GM23248 (cell line): ENCODE measurements around the gene OFD1. TPM values are rescaled to one million over a fixed set of nuclear protein-coding genes. Genes with fewer than 3 reads are reported as not detected.

ENCODE experiments used
- DNase-seq: peaks from one replicate; pipeline ENCODE4 v3.0.0-alpha.2; 2015
- H2AFZ ChIP-seq: fragments of 200-600 bp; sonication (generic); 2 replicates; pipeline ENCODE4 v1.6.1; 2016; ENCODE audit warnings: antibody characterized with exemption
- H3F3A ChIP-seq: fragments of 200-600 bp; sonication (generic); 2 replicates; pipeline ENCODE4 v1.6.1; 2016; ENCODE audit warnings: mild to moderate bottlenecking, antibody characterized with exemption, mixed run types; ENCODE audit not compliant: insufficient read depth
- H3K27ac ChIP-seq: fragments of 200-600 bp; sonication (generic); 2 replicates; pipeline ENCODE4 v1.5.1; 2016; ENCODE audit warnings: mild to moderate bottlenecking
- H3K27me3 ChIP-seq: fragments of 200-600 bp; sonication (generic); replicated peaks from 2 replicates; pipeline ENCODE4 v1.6.1; 2016; ENCODE audit warnings: mild to moderate bottlenecking; ENCODE audit not compliant: insufficient read depth
- H3K36me3 ChIP-seq: fragments of 200-600 bp; sonication (generic); 2 replicates; pipeline ENCODE4 v1.6.1; 2016; ENCODE audit warnings: low read depth, mild to moderate bottlenecking
- H3K4me1 ChIP-seq: fragments of 200-600 bp; sonication (generic); 2 replicates; pipeline ENCODE4 v1.6.1; 2016; ENCODE audit warnings: mild to moderate bottlenecking; ENCODE audit not compliant: insufficient read depth
- H3K4me2 ChIP-seq: fragments of 200-600 bp; sonication (generic); one replicate; pipeline ENCODE4 v1.6.1; 2016; ENCODE audit warnings: mild to moderate bottlenecking; ENCODE audit not compliant: unreplicated experiment
- H3K4me3 ChIP-seq: fragments of 200-600 bp; sonication (generic); 2 replicates; pipeline ENCODE4 v1.5.1; 2016; ENCODE audit warnings: mild to moderate bottlenecking
- H3K79me2 ChIP-seq: fragments of 200-600 bp; sonication (generic); 2 replicates; pipeline ENCODE4 v1.6.1; 2016; ENCODE audit warnings: mild to moderate bottlenecking; ENCODE audit not compliant: insufficient read depth
- H3K9ac ChIP-seq: fragments of 200-600 bp; sonication (generic); 2 replicates; pipeline ENCODE4 v1.6.1; 2016; ENCODE audit warnings: mild to moderate bottlenecking
- H3K9me2 ChIP-seq: fragments of 200-600 bp; sonication (generic); 2 replicates; pipeline ENCODE4 v1.6.1; 2016; ENCODE audit warnings: mixed run types, mild to moderate bottlenecking, moderate library complexity; ENCODE audit not compliant: insufficient read depth
- H3K9me3 ChIP-seq: fragments of 200-600 bp; sonication (generic); one replicate; pipeline ENCODE4 v1.6.1; 2017; ENCODE audit warnings: low read depth
- H4K20me1 ChIP-seq: fragments of 200-600 bp; sonication (generic); 2 replicates; pipeline ENCODE4 v1.6.0; 2016; ENCODE audit not compliant: insufficient read depth
- EZH2 ChIP-seq: fragments of 200-600 bp; sonication (generic); IDR thresholded peaks from 2 replicates; pipeline ENCODE4 v1.6.1; 2018; ENCODE audit warnings: antibody characterized with exemption, mild to moderate bottlenecking; ENCODE audit not compliant: insufficient read depth, poor library complexity, severe bottlenecking
- EZH2phosphoT487 ChIP-seq: fragments of 200-600 bp; sonication (generic); IDR thresholded peaks from 2 replicates; pipeline ENCODE4 v1.6.1; 2018; ENCODE audit warnings: antibody characterized with exemption, moderate library complexity, mild to moderate bottlenecking, low read depth; ENCODE audit not compliant: insufficient read depth
- WGBS, 2 experiments: methylation state at CpG; one replicate each; pipeline ENCODE4 v1.1.6; 2015 to 2017; ENCODE audit warnings: low lambda C conversion rate in 2 of 2, low coverage in 1 of 2; ENCODE audit errors: missing lambda C conversion rate in 2 of 2; 5-methylcytosine and 5-hydroxymethylcytosine counted together
- in situ Hi-C: fragments of 300-500 bp; cut with MboI; formaldehyde crosslinking; loops from 2 replicates; pipeline ENCODE4 v1.15.0; 2020
- polyA plus RNA-seq: library from polyadenylated mRNA; unstranded; fragments of >200 nt; fragmentation: Nextera tagmentation; extraction: Ambion mirVana; gene quantifications from 2 replicates; pipeline ENCODE4 v1.2.1, GENCODE V29; 2016
- total RNA-seq: library from RNA; depleted of rRNA; stranded (reverse); fragments of >200 nt; shearing (Covaris generic); gene quantifications from 2 replicates; pipeline ENCODE4 v1.2.3, GENCODE V29; 2014

The OFD1 gene
- total and polyA plus RNA-seq, 2 experiments from 2014 or later = 6.2 to 10.4 TPM

DNA sequence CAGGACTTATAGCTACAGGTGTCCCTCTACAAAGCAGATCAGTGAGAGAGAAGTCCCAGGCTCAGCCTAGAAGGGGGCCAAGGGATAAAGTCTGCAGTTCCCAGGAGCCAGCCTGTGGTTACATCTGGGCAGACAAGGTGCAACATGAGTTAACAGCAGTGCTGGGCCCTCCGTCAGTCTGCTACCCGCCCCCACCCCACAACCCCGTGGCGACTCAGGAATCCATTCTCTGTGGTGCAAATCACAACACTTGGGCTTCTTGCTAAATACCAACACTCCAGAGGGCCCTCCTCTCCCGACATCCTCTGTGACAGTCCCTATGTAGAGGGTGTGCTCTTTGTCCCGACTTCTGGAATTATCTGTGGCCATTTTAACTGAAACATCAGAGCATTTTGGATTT, 68.6 kb downstream of the OFD1 start:
- Histone ChIP-seq H3F3A (no peaks in the 10 kb centered on the region), H3K9me3 (no peaks in the 10 kb centered on the region), H4K20me1 (no peaks in the 10 kb centered on the region), H3K27ac (no peak overlapping the region), H3K9me2 (no peaks in the 10 kb centered on the region), H3K4me2 (no peak overlapping the region), H3K36me3 (no peaks in the 10 kb centered on the region), H3K4me1 (no peaks in the 10 kb centered on the region), H3K79me2 (no peaks in the 10 kb centered on the region), H3K4me3 (no peak overlapping the region), H2AFZ (no peak overlapping the region), H3K9ac (no peak overlapping the region), H3K27me3 (no peaks in the 10 kb centered on the region; the same call in 1 of the 2 replicates)
- no peak for DNase-seq
- no peak for TF ChIP-seq EZH2phosphoT487
- no peak for TF ChIP-seq EZH2
- WGBS, 2 experiments = 17 to 30% methylated on average over 2 to 6 of the region's 6 CpGs
- in situ Hi-C loops = no loop called here

DNA sequence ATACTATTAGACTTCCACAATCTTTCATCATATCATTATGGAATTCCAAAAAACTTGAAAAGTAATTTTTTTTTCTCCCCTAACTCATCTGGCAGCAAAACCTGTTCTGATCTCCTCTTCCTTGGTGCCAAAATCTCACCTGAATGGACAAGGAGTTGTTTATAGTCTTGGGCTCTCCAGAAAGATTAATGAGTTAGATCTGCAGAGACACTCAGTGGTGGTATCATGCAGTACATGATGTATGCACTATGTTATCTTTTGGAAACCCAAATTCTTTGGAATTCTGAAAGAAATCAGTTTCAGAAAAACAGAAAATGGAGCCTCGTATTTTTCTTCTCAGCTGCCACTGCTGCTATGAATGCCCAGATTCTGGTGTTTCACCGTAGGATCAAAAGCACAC, 70.7 kb downstream of the OFD1 start:
- Histone ChIP-seq H3F3A (no peaks in the 10 kb centered on the region), H3K4me1 (no peaks in the 10 kb centered on the region), H3K27ac (no peak overlapping the region), H3K4me2 (no peak overlapping the region), H4K20me1 (no peaks in the 10 kb centered on the region), H3K36me3 (no peaks in the 10 kb centered on the region), H3K79me2 (no peaks in the 10 kb centered on the region), H2AFZ (no peak overlapping the region), H3K9me3 (no peaks in the 10 kb centered on the region), H3K9me2 (no peaks in the 10 kb centered on the region), H3K27me3 (no peaks in the 10 kb centered on the region; the same call in 1 of the 2 replicates), H3K4me3 (no peak overlapping the region), H3K9ac (no peak overlapping the region)
- no peak for TF ChIP-seq EZH2
- TF ChIP-seq EZH2phosphoT487 = no peak
- in situ Hi-C loops = no loop called here
- no peak for DNase-seq
- 45 to 46% methylated on average over 2 of the region's 2 CpGs for WGBS, 2 experiments

DNA sequence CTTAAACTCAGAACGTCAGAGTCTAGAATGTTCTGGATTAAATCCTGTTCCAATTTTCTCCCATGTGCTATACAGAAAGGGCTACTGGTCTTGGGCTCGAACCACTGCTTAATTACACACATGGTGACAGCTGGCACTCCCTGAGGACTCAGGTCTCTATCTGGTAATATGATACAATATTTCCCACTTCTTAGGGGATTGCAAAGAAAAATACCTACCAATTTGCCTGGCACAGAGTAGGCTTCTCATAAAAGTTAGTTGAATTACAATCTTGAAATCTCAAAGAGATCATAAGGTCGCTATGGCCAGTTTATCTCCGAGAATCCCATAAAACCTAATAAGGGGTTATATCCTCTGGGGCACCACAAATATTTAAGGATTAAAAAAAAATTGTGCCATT, 73.7 kb downstream of the OFD1 start:
- Histone ChIP-seq H3K79me2 (no peaks in the 10 kb centered on the region), H2AFZ (no peak overlapping the region), H3K36me3 (no peaks in the 10 kb centered on the region), H3K27ac (no peak overlapping the region), H3K4me1 (no peaks in the 10 kb centered on the region), H3K9me3 (no peaks in the 10 kb centered on the region), H3F3A (no peaks in the 10 kb centered on the region), H3K27me3 (no peaks in the 10 kb centered on the region; the same call in 1 of the 2 replicates), H3K9me2 (no peaks in the 10 kb centered on the region), H3K4me2 (no peak overlapping the region), H4K20me1 (no peaks in the 10 kb centered on the region), H3K4me3 (no peak overlapping the region), H3K9ac (no peak overlapping the region)
- DNase-seq = no peak
- 5 to 7% methylated on average over 4 of the region's 4 CpGs for WGBS, 2 experiments
- in situ Hi-C loops = no loop called here
- TF ChIP-seq EZH2phosphoT487 (no peak), EZH2 (no peak)

DNA sequence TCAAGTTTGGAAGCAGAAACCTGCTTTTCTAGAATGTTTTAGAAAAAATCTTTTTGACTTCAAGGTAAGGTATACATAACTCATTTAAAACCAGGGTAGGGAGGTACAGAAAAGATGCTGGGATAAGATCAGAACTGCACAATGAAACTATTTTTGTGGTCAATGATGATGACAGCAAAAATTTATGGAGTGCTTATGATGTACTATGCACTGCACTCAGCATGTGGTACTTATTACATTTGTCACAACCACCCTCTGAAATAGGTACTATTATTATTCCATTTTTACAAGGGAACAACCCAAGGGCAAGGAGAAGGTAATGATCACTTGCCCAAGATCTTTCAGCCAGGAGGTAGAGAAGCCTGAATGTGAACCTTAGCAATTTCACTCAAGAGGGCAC, 74.3 kb downstream of the OFD1 start:
- H3K27me3 ChIP-seq = no peaks in the 10 kb centered on the region; the same call in 1 of the 2 replicates
- in situ Hi-C loops = no loop called here
- no peaks in the 10 kb centered on the region for H3K4me1 ChIP-seq
- no peak for DNase-seq
- H3K4me2 ChIP-seq = no peak overlapping the region
- no peaks in the 10 kb centered on the region for H4K20me1 ChIP-seq
- no peak overlapping the region for H3K9ac ChIP-seq
- no peaks in the 10 kb centered on the region for H3K9me2 ChIP-seq
- no peaks in the 10 kb centered on the region for H3K9me3 ChIP-seq
- no peaks in the 10 kb centered on the region for H3K36me3 ChIP-seq
- no peak overlapping the region for H2AFZ ChIP-seq
- no peak overlapping the region for H3K27ac ChIP-seq
- TF ChIP-seq EZH2phosphoT487 (no peak), EZH2 (no peak)
- no peaks in the 10 kb centered on the region for H3K79me2 ChIP-seq
- no peaks in the 10 kb centered on the region for H3F3A ChIP-seq
- H3K4me3 ChIP-seq = no peak overlapping the region

DNA sequence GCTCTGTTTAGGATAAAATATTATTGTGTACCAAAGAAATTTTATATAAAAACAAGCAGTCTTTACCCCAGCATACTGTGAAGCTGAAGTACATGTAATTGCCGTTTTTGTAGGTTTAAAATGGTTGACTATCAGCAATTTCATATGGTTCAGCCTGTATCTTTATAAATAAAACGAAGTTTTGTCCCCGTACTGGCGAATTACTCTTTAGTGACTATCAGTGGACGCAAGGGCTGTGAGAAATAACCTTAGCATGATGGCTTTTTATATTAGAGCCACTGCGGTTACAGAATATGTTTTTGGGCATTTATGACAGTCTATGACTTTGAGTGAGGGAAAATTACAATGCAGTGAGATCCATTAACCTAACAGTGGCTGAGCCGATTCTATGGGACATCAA, 81.1 kb downstream of the OFD1 start:
- in situ Hi-C loops = no loop called here
- Histone ChIP-seq H3K27me3 (no peaks in the 10 kb centered on the region), H2AFZ (no peak overlapping the region), H4K20me1 (no peaks in the 10 kb centered on the region), H3K9me2 (no peaks in the 10 kb centered on the region), H3K4me2 (no peak overlapping the region), H3K36me3 (no peaks in the 10 kb centered on the region), H3F3A (no peaks in the 10 kb centered on the region), H3K9ac (no peak overlapping the region), H3K9me3 (no peaks in the 10 kb centered on the region), H3K4me3 (no peak overlapping the region), H3K79me2 (no peaks in the 10 kb centered on the region), H3K4me1 (no peaks in the 10 kb centered on the region), H3K27ac (no peak overlapping the region)
- WGBS, 2 experiments = 67 to 72% methylated on average over 7 of the region's 7 CpGs
- TF ChIP-seq EZH2phosphoT487 = no peak
- no peak for TF ChIP-seq EZH2
- DNase-seq = no peak
